ENCODE data around the gene BHLHE40. TPM values are rescaled to one million over a fixed set of nuclear protein-coding genes. Genes with fewer than 3 reads are reported as not detected.

Gene BHLHE40
- total and polyA plus RNA-seq, 2 of the 13 experiments (the other 11 are each of a cell fraction or from before 2014, with no cell fraction given), result 1.8 to 51.0 TPM

DNA sequence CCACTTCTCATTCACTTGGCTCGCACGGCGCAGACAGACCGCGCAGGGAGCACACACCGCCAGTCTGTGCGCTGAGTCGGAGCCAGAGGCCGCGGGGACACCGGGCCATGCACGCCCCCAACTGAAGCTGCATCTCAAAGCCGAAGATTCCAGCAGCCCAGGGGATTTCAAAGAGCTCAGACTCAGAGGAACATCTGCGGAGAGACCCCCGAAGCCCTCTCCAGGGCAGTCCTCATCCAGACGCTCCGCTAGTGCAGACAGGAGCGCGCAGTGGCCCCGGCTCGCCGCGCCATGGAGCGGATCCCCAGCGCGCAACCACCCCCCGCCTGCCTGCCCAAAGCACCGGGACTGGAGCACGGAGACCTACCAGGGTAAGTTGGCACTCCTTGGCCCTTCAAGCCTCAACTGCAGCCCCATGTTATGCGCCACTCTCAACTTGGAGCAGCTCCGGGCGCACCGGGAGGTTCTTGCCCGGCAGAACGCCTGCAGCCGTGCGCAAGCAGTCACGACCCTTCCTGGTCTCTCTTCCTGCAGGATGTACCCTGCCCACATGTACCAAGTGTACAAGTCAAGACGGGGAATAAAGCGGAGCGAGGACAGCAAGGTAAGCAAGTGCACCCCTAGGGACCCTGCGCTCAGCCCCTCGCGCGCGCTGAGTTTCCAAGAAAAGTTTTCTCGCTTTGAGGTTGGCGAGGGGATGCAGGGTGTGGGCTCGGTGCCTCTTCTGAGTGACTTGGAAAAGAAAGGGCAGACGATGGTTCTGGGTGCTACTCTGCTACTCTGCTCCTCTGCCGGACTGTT lies at the start of gene BHLHE40 (continued):
- TF ChIP-seq MLX (CRISPR knock-in tag; IDR thresholded peaks at IDR 0.05) (no peak), GTF3A (CRISPR knock-in tag; conservative IDR thresholded peaks at IDR 0.05) (no peak), U2AF2 (IDR thresholded peaks at IDR 0.05; ENCODE audit: low read depth, low read length) (no peak), ZNF75D (CRISPR knock-in tag; IDR thresholded peaks at IDR 0.05; ENCODE audit: borderline replicate concordance) (no peak), SRSF9 (IDR thresholded peaks at IDR 0.05; ENCODE audit: borderline replicate concordance, insufficient read depth, low read depth, low read length, poor library complexity, severe bottlenecking) (no peak), RBM22 (optimal IDR thresholded peaks at IDR 0.05; ENCODE audit: low read length) (no peak), ZNF24 (IDR thresholded peaks at IDR 0.05) (no peak), JDP2 (CRISPR knock-in tag; IDR thresholded peaks at IDR 0.05; ENCODE audit: borderline replicate concordance) (no peak)
- TF ChIP-seq, protein P1, sequence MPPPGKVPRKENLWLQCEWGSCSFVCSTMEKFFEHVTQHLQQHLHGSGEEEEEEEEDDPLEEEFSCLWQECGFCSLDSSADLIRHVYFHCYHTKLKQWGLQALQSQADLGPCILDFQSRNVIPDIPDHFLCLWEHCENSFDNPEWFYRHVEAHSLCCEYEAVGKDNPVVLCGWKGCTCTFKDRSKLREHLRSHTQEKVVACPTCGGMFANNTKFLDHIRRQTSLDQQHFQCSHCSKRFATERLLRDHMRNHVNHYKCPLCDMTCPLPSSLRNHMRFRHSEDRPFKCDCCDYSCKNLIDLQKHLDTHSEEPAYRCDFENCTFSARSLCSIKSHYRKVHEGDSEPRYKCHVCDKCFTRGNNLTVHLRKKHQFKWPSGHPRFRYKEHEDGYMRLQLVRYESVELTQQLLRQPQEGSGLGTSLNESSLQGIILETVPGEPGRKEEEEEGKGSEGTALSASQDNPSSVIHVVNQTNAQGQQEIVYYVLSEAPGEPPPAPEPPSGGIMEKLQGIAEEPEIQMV (CRISPR knock-in tag; IDR thresholded peaks at IDR 0.05; ENCODE audit: low read depth), result no peak
- TF ChIP-seq, protein P2, sequence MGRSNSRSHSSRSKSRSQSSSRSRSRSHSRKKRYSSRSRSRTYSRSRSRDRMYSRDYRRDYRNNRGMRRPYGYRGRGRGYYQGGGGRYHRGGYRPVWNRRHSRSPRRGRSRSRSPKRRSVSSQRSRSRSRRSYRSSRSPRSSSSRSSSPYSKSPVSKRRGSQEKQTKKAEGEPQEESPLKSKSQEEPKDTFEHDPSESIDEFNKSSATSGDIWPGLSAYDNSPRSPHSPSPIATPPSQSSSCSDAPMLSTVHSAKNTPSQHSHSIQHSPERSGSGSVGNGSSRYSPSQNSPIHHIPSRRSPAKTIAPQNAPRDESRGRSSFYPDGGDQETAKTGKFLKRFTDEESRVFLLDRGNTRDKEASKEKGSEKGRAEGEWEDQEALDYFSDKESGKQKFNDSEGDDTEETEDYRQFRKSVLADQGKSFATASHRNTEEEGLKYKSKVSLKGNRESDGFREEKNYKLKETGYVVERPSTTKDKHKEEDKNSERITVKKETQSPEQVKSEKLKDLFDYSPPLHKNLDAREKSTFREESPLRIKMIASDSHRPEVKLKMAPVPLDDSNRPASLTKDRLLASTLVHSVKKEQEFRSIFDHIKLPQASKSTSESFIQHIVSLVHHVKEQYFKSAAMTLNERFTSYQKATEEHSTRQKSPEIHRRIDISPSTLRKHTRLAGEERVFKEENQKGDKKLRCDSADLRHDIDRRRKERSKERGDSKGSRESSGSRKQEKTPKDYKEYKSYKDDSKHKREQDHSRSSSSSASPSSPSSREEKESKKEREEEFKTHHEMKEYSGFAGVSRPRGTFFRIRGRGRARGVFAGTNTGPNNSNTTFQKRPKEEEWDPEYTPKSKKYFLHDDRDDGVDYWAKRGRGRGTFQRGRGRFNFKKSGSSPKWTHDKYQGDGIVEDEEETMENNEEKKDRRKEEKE (IDR thresholded peaks at IDR 0.05), result no peak
- TF ChIP-seq, protein P3, sequence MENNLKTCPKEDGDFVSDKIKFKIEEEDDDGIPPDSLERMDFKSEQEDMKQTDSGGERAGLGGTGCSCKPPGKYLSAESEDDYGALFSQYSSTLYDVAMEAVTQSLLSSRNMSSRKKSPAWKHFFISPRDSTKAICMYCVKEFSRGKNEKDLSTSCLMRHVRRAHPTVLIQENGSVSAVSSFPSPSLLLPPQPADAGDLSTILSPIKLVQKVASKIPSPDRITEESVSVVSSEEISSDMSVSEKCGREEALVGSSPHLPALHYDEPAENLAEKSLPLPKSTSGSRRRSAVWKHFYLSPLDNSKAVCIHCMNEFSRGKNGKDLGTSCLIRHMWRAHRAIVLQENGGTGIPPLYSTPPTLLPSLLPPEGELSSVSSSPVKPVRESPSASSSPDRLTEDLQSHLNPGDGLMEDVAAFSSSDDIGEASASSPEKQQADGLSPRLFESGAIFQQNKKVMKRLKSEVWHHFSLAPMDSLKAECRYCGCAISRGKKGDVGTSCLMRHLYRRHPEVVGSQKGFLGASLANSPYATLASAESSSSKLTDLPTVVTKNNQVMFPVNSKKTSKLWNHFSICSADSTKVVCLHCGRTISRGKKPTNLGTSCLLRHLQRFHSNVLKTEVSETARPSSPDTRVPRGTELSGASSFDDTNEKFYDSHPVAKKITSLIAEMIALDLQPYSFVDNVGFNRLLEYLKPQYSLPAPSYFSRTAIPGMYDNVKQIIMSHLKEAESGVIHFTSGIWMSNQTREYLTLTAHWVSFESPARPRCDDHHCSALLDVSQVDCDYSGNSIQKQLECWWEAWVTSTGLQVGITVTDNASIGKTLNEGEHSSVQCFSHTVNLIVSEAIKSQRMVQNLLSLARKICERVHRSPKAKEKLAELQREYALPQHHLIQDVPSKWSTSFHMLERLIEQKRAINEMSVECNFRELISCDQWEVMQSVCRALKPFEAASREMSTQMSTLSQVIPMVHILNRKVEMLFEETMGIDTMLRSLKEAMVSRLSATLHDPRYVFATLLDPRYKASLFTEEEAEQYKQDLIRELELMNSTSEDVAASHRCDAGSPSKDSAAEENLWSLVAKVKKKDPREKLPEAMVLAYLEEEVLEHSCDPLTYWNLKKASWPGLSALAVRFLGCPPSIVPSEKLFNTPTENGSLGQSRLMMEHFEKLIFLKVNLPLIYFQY (CRISPR knock-in tag; IDR thresholded peaks at IDR 0.05; ENCODE audit: borderline replicate concordance), result no peak
- TF ChIP-seq, protein P4, sequence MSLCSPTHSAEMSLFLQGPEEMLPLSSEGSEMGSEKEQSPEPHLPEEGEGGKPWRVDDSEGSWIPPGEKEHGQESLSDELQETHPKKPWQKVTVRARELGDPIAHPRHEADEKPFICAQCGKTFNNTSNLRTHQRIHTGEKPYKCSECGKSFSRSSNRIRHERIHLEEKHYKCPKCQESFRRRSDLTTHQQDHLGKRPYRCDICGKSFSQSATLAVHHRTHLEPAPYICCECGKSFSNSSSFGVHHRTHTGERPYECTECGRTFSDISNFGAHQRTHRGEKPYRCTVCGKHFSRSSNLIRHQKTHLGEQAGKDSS (CRISPR knock-in tag; IDR thresholded peaks at IDR 0.05; ENCODE audit: borderline replicate concordance, low read depth), result no peak
- TF ChIP-seq, protein P5, sequence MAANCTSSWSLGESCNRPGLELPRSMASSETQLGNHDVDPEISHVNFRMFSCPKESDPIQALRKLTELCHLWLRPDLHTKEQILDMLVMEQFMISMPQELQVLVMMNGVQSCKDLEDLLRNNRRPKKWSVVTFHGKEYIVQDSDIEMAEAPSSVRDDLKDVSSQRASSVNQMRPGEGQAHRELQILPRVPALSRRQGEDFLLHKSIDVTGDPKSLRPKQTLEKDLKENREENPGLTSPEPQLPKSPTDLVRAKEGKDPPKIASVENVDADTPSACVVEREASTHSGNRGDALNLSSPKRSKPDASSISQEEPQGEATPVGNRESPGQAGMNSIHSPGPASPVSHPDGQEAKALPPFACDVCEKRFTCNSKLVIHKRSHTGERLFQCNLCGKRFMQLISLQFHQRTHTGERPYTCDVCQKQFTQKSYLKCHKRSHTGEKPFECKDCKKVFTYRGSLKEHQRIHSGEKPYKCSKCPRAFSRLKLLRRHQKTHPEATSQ (CRISPR knock-in tag; IDR thresholded peaks at IDR 0.05; ENCODE audit: borderline replicate concordance), result no peak
- TF ChIP-seq, protein P6, sequence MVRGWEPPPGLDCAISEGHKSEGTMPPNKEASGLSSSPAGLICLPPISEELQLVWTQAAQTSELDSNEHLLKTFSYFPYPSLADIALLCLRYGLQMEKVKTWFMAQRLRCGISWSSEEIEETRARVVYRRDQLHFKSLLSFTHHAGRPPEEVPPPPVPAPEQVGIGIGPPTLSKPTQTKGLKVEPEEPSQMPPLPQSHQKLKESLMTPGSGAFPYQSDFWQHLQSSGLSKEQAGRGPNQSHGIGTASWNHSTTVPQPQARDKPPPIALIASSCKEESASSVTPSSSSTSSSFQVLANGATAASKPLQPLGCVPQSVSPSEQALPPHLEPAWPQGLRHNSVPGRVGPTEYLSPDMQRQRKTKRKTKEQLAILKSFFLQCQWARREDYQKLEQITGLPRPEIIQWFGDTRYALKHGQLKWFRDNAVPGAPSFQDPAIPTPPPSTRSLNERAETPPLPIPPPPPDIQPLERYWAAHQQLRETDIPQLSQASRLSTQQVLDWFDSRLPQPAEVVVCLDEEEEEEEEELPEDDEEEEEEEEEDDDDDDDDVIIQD (CRISPR knock-in tag; IDR thresholded peaks at IDR 0.05; ENCODE audit: low read depth), result no peak
